Measurements from ENCODE around the gene MYO6.

Gene MYO6

DNA sequence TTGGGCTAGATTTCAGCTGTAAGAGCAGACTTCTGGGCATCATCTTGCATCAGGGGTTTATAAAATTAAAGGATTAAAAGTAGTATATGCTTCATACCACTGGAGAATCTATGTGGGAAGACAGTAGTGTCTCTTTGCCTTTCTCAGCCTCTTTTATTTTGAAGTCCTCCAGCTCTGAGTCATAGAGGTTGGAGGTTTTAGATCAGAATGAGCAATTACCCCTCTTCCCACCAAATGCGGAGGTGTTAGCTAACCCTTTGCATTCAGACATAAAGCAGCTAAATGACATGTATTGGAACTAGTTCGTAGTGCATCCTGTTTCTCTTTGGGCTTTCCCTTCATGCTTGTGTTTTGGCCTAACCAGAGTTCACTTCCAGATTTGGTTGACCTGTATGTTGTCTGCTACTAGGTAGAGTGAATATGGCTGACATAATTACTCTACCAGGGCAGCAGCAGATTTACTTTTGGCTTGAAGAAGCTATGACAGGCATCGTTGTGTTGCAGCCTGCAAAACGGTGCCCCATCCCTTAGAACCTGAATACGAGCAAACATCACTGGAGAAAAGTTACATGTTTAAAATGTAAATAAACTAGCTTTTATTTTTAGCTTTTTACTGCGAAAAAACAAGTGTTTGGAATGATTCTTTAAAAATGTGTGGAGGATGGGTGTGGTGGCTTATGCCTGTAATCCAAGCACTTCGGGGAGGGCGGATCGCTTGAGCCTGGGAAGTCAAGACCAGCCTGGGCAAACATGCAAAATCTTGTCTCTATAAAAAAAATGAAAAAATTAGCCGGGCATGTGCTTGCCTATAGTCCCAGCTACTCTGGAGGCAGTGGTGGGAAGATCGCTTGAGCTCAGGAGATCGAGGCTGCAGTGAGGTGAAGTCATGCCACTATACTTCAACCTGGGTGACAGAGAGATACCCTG lies 82.2 kb downstream of the MYO6 start:
- DNase-seq, result no peak

DNA sequence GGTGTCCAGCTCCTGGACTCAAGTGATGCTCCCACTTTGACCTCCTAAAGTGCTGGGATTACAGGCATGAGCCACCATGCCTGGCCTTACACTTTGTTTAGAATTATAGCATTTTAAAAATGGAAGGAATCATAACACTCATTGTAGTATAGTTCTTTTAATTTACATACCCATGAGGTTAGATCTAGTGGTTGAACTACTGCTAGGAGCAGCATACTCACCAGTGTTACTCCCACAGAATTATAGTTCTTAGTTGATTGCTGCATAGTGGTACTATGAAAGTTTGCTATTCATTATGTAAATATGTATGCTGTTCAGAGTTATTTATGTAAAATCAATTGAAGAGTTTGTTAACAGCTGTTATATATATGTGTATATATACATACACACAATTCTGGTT lies 85.4 kb downstream of the MYO6 start:
- DNase-seq, result no peak

DNA sequence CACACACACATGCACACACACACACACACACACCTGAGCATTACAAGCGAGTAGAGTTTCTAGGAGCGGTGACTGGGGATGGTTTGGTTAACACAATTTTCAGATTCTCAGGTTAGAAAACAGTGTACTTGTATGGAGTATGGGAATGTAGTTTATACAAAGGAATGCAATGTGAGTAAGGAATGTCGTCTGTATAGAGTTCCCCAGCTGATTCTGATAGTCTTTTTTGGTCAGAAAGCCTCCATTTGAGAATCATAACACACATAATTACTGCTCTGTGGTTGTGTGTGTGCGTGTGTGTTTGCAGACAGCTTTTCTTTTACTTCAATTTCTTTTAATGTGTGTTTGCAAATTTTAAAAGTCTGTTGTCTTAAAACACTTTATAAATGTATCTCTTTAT lies 93.2 kb downstream of the MYO6 start:
- DNase-seq, result no peak

- no peak for DNase-seq
These were observed 93.7 kb downstream of the MYO6 start for GRCh38 chr6:75842732-75843131.

GRCh38 chr6:75843396-75843795 lies 94.4 kb downstream of the MYO6 start:
- no peak for DNase-seq

DNA sequence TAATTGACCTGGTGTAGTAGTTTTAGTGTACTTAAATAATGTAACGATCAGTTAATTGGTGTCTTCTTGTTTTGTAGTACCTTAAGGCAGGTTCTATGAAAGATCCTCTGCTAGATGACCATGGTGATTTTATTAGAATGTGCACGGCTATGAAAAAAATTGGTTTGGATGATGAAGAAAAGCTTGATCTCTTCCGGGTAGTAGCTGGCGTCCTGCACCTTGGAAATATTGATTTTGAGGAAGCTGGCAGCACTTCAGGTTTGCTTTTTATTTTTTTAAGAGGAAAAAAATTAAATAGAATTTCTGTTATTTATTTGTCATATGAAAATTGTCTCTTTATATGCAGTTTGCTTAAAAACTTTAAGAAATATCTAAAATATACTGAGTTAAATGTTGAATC lies 99.2 kb downstream of the MYO6 start:
- no peak for DNase-seq

DNA sequence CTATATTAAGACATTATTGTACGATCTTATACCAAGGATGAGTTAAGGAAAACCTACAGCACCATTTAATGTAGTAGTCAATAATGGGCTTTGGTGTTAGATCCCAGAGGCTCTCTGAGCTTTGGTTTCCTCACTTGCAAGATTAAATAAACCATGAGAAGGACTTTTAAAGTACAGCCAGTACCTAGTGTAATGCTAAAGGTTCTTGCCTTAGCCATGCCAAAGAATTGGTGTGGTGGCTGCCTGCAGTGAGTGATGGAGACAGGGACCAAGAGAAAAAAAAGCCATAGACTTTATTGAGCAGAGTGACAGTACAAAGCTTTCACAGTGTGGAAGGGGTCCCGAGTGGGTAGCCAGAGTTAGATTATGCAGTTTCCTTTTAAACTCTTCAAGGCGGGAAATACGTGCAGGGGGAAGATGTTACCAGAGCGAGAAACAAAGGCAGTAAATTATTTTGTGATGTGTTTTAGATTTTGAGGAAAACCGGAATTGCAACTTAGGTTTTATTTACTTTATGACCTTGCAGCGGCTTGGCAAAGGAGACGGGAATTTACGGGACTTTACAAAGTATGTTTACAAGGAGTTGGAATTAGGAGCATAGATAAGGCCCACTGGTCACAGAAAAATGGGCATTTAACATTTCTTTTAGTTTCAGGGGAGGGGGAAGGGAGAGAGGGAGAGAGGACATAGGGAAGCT lies 100.4 kb downstream of the MYO6 start:
- DNase-seq, result no peak

- DNase-seq, result no peak
These were observed 101.2 kb downstream of the MYO6 start for GRCh38 chr6:75850026-75850833.

- no peak for DNase-seq
These were observed 103.7 kb downstream of the MYO6 start for GRCh38 chr6:75852721-75853120.

- DNase-seq, result no peak
These were observed 104.8 kb downstream of the MYO6 start for GRCh38 chr6:75853806-75854205.

DNA sequence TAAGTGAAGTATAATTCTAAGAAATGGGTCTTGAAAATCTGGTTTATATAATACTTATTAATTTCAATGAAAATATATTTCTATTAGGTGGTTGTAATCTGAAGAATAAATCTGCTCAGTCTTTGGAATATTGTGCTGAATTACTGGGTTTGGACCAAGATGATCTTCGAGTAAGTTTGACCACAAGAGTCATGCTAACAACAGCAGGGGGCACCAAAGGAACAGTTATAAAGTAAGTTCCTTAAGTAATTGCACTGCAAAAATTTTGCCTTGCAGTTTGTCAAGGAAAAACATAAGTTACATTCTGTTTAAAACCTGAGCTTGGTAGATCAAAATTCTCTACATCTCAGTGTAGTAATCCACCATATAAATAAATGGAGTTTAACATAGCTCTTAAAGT lies 106.0 kb downstream of the MYO6 start:
- DNase-seq, result no peak

- DNase-seq, result no peak
These were observed 107.9 kb downstream of the MYO6 start for GRCh38 chr6:75856902-75857301.

- no peak for DNase-seq
These were observed 114.0 kb downstream of the MYO6 start for GRCh38 chr6:75863001-75863400.

- no peak for DNase-seq
These were observed 114.7 kb downstream of the MYO6 start for GRCh38 chr6:75863784-75864183.

- no peak for DNase-seq
These were observed 115.4 kb downstream of the MYO6 start for GRCh38 chr6:75864446-75864845.

DNA sequence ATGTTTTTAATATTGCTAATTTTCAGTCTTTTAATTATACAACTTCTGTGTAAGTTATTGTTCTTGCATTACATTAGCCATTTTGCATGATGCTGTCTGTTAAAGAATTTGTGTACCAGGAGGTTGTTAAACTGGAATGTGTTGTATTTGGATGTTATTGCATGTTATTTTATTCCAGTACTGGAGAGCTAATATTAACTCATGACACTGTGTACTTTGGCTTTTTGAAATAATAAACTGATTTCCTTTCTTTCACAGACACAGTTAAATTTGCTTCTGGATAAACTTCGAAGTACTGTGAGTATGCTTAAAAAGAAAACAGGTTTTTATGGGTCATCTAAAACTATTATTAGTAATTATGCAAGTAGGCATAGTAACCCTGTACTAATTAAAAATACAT lies 121.3 kb downstream of the MYO6 start:
- DNase-seq, result no peak

GRCh38 chr6:75874224-75874623 lies 125.2 kb downstream of the MYO6 start:
- no peak for DNase-seq

- DNase-seq, result no peak
These were observed 127.1 kb downstream of the MYO6 start for GRCh38 chr6:75876152-75876551.

DNA sequence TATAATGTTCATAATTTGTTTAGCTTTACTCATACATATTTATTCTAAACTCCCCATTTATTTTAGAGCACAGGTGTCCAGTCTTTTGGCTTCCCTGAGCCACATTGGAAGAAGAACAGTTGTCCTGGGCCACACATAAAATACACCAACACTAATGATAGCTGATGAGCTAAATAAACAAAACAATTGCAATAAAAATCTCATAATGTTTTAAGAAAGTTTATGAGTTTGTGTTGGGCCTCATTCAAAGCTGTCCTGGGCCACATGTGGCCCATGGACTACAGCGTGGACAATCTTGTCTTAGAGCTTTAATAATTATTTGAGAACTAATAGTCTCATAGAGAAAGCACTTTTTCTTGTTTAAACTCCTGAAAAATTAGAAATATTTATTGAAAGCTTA lies 131.3 kb downstream of the MYO6 start:
- no peak for DNase-seq

DNA sequence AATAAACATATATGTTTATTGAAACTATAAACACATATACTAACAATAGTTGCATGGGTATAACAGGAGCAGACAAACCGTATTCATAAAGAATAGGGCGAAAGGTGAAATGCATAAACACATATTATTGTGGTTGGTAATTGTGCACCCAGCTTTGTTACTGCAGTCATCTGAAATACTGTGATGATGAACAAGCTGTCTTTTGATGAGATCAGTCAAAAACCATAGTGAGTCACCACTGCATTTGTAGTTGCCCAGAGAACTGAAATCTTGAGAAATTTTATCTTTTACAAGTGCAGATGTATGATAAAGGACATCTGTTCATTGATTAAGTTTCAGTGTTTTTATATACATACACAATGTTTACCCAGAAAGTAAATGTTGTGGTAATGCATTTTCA lies 133.7 kb downstream of the MYO6 start:
- DNase-seq, result no peak

DNA sequence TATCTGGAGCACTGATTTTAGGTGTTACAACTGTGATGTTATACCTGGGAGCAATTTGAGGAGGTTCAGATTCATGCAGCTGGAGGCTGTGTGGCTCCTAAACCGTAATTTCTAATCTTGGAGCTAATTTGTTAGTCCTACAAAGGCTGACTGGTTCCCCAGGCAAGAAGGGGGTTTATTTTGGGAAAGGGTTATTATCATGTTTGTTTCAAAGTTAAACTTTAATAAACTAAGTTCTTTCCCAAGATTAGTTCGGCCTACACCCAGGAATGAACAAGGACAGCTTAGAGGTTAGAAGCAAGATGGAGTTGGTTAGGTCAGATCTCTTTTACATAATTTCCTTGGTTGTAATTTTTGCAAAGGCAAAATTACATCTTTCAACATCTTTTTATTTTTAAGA lies 135.8 kb downstream of the MYO6 start:
- no peak for DNase-seq

DNA sequence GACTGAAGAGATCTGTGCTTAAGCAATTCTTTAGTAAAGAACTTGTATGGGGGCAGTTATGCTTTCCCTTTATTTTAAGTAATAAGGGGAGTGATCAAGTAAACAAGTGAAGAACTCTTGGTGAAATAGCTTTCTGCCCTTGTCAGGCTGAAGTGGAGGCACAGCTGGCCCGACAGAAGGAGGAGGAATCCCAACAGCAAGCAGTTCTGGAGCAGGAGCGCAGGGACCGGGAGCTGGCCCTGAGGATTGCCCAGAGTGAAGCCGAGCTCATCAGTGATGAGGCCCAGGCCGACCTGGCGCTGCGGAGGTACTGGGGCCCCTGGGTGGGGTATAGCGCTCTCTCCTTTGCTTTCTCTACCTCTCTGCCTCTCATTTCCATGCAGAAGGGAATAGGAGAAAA lies 143.3 kb downstream of the MYO6 start:
- no peak for DNase-seq

- DNase-seq, result no peak
These were observed 144.2 kb downstream of the MYO6 start for GRCh38 chr6:75893058-75893775.

All from right forelimb (tissue), 1 donor.